IMR-90 (cell line): Measurements from ENCODE around the gene SLC28A3. TPM values are rescaled to one million over a fixed set of nuclear protein-coding genes. Genes with fewer than 3 reads are reported as not detected.

ENCODE experiments used
- ATAC-seq: fragments of 200-7000 bp; cut with Tn5 transposase; 2 replicates; pipeline ENCODE4 v1.9.1; 2020; ENCODE audit warnings: low read depth, mild to moderate bottlenecking, moderate library complexity
- BruUV-seq: library from RNA; stranded (reverse); fragments of 400-500 nt; replicated peaks from 2 replicates; lab custom pipeline; 2021; lab: Mats Ljungman, UMichigan
- CTCF ChIA-PET: fragments of 300-600 bp; formaldehyde crosslinking; extraction: SDS; loops from one replicate; lab custom pipeline; 2021; ENCODE audit warnings: antibody characterized with exemption; lab: Yijun Ruan, JAX
- POLR2A ChIA-PET: fragments of 300-600 bp; sonication (Branson Sonifier 250); formaldehyde crosslinking; loops from one replicate; lab custom pipeline; 2022; ENCODE audit warnings: antibody characterized with exemption; ENCODE audit not compliant: unreplicated experiment; lab: Charles Lee
- DNase-seq: peaks from one replicate; pipeline ENCODE4 v3.0.0; 2013
- H2AFZ ChIP-seq: replicated peaks from 2 replicates; pipeline ENCODE3; 2013; ENCODE audit warnings: low read length, mild to moderate bottlenecking; ENCODE audit not compliant: poor library complexity
- H2AK5ac ChIP-seq: 2 replicates; pipeline ENCODE4 v1.6.1; 2013; ENCODE audit warnings: low read depth, low read length, inconsistent platforms
- H2AK9ac ChIP-seq: replicated peaks from 2 replicates; pipeline ENCODE3; 2013; ENCODE audit warnings: mild to moderate bottlenecking, low read depth, low read length, moderate library complexity; ENCODE audit not compliant: poor library complexity
- H2BK120ac ChIP-seq: 2 replicates; pipeline ENCODE4 v1.6.1; 2013; ENCODE audit warnings: low read depth, low read length, inconsistent platforms
- H2BK15ac ChIP-seq: 3 replicates; pipeline ENCODE4 v1.6.1; 2013; ENCODE audit warnings: low read depth, low read length, inconsistent platforms
- H2BK20ac ChIP-seq: 2 replicates; pipeline ENCODE4 v1.6.1; 2013; ENCODE audit warnings: low read depth, mild to moderate bottlenecking, inconsistent platforms, low read length, moderate library complexity
- H2BK5ac ChIP-seq: 2 replicates; pipeline ENCODE4 v1.6.1; 2013; ENCODE audit warnings: mild to moderate bottlenecking, low read depth, low read length, inconsistent platforms; ENCODE audit not compliant: poor library complexity, severe bottlenecking
- H3K14ac ChIP-seq: replicated peaks from 2 replicates; pipeline ENCODE4 v1.6.1; 2013; ENCODE audit warnings: low read depth, low read length, inconsistent platforms
- H3K18ac ChIP-seq: 2 replicates; pipeline ENCODE4 v1.6.1; 2013; ENCODE audit warnings: low read depth, low read length, control low read depth
- H3K23ac ChIP-seq: 2 replicates; pipeline ENCODE4 v1.6.1; 2013; ENCODE audit warnings: low read depth, low read length, inconsistent platforms
- H3K27ac ChIP-seq: 2 replicates; pipeline ENCODE4 v1.5.1; 2013; ENCODE audit warnings: mild to moderate bottlenecking, control low read depth, low read length; ENCODE audit not compliant: insufficient read depth
- H3K27me3 ChIP-seq: 2 replicates; pipeline ENCODE4 v1.6.1; 2013; ENCODE audit warnings: low read length; ENCODE audit not compliant: control insufficient read depth, insufficient read depth
- H3K36me3 ChIP-seq: 2 replicates; pipeline ENCODE4 v1.6.1; 2013; ENCODE audit warnings: low read length, mixed read lengths; ENCODE audit not compliant: control insufficient read depth, insufficient read depth
- H3K4ac ChIP-seq: 2 replicates; pipeline ENCODE4 v1.6.1; 2013; ENCODE audit warnings: low read depth, low read length, inconsistent platforms
- H3K4me1 ChIP-seq: 2 replicates; pipeline ENCODE4 v1.6.1; 2013; ENCODE audit warnings: low read length, mixed read lengths; ENCODE audit not compliant: control insufficient read depth, insufficient read depth
- H3K4me2 ChIP-seq: 2 replicates; pipeline ENCODE4 v1.6.1; 2013; ENCODE audit warnings: low read depth, mild to moderate bottlenecking, control low read depth, low read length, moderate library complexity
- H3K4me3 ChIP-seq: 2 replicates; pipeline ENCODE4 v1.5.1; 2013; ENCODE audit warnings: low read depth, mild to moderate bottlenecking, control low read depth, low read length, moderate library complexity; ENCODE audit not compliant: insufficient read depth
- H3K56ac ChIP-seq: 2 replicates; pipeline ENCODE4 v1.6.1; 2013; ENCODE audit warnings: low read length, inconsistent platforms; ENCODE audit not compliant: insufficient read depth; ENCODE audit errors: extremely low read depth
- H3K79me1 ChIP-seq, 2 experiments: 2 replicates each; pipeline ENCODE4 v1.6.1; 2013; ENCODE audit warnings: low read length in 2 of 2, inconsistent platforms in 1 of 2, low read depth in 1 of 2
- H3K9ac ChIP-seq: 2 replicates; pipeline ENCODE4 v1.6.1; 2013; ENCODE audit warnings: low read depth, low read length, control low read depth
- H3K9me1 ChIP-seq: 2 replicates; pipeline ENCODE4 v1.6.1; 2013; ENCODE audit warnings: low read length, inconsistent platforms; ENCODE audit not compliant: insufficient read depth
- H3K9me3 ChIP-seq: 2 replicates; pipeline ENCODE4 v1.6.1; 2013; ENCODE audit warnings: low read length; ENCODE audit not compliant: control insufficient read depth, insufficient read depth
- H4K20me1 ChIP-seq: 2 replicates; pipeline ENCODE4 v1.6.1; 2013; ENCODE audit warnings: low read length, inconsistent platforms; ENCODE audit not compliant: insufficient read depth
- H4K5ac ChIP-seq: 2 replicates; pipeline ENCODE4 v1.6.1; 2013; ENCODE audit warnings: mild to moderate bottlenecking, low read depth, low read length, control low read depth
- H4K8ac ChIP-seq, 2 experiments: 2 replicates each; pipeline ENCODE4 v1.6.1; 2013; ENCODE audit warnings: low read depth in 2 of 2, low read length in 2 of 2, control low read depth in 1 of 2, inconsistent platforms in 1 of 2
- H4K91ac ChIP-seq: 2 replicates; pipeline ENCODE4 v1.6.1; 2013; ENCODE audit warnings: low read depth, low read length, inconsistent platforms; ENCODE audit not compliant: insufficient read depth
- BHLHE40 ChIP-seq: fragments of 150-350 bp; IDR thresholded peaks from 2 replicates; pipeline ENCODE4 v1.6.1; 2016; ENCODE audit warnings: mild to moderate bottlenecking, low read depth, low read length
- CEBPB ChIP-seq: IDR thresholded peaks from 2 replicates; pipeline ENCODE4 v1.6.1; 2012; ENCODE audit warnings: low read depth, low read length, improper control_type of control experiment
- CHD1 ChIP-seq: IDR thresholded peaks from 2 replicates; pipeline ENCODE4 v1.6.1; 2012; ENCODE audit warnings: low read depth, low read length, improper control_type of control experiment
- FOS ChIP-seq: fragments of 150-350 bp; IDR thresholded peaks from 2 replicates; pipeline ENCODE4 v1.6.1; 2016; ENCODE audit warnings: low read depth, low read length
- MAZ ChIP-seq: IDR thresholded peaks from 2 replicates; pipeline ENCODE4 v1.6.1; 2012; ENCODE audit warnings: low read depth, mild to moderate bottlenecking, low read length, improper control_type of control experiment, moderate library complexity, borderline replicate concordance
- MXI1 ChIP-seq: IDR thresholded peaks from 2 replicates; pipeline ENCODE4 v1.6.1; 2012; ENCODE audit warnings: low read depth, mild to moderate bottlenecking, low read length, moderate library complexity, borderline replicate concordance
- NFE2L2 ChIP-seq: fragments of 150-350 bp; IDR thresholded peaks from 2 replicates; pipeline ENCODE4 v1.6.1; 2016; ENCODE audit warnings: low read depth, mild to moderate bottlenecking, low read length
- POLR2A ChIP-seq: IDR thresholded peaks from 2 replicates; pipeline ENCODE4 v1.6.1; 2012; ENCODE audit warnings: mild to moderate bottlenecking, low read depth, low read length
- RAD21 ChIP-seq: IDR thresholded peaks from 2 replicates; pipeline ENCODE4 v1.6.1; 2012; ENCODE audit warnings: low read length, improper control_type of control experiment
- RCOR1 ChIP-seq: IDR thresholded peaks from 2 replicates; pipeline ENCODE4 v1.6.1; 2012; ENCODE audit warnings: mild to moderate bottlenecking, low read length, improper control_type of control experiment; ENCODE audit not compliant: insufficient replicate concordance
- RFX5 ChIP-seq: IDR thresholded peaks from 2 replicates; pipeline ENCODE4 v1.8.0; 2012; ENCODE audit warnings: low read depth, mild to moderate bottlenecking, low read length, moderate library complexity
- SMC3 ChIP-seq: fragments of 150-350 bp; IDR thresholded peaks from 2 replicates; pipeline ENCODE4 v1.6.1; 2016; ENCODE audit warnings: low read depth, mild to moderate bottlenecking, antibody characterized with exemption, low read length, moderate library complexity
- WGBS, 2 experiments: methylation state at CpG; one replicate each; pipeline versions ENCODE4 v1.1.5 to v1.1.7; 2013; ENCODE audit warnings: missing lambda C conversion rate in 2 of 2; ENCODE audit not compliant: insufficient read length in 1 of 2; ENCODE audit errors: extremely low coverage in 2 of 2; 5-methylcytosine and 5-hydroxymethylcytosine counted together
- dilution Hi-C: fragments of 300-500 bp; cut with HindIII; formaldehyde crosslinking; loops from one replicate; pipeline ENCODE4 v1.14.3; 2018; ENCODE audit warnings: low sequenced_read_pairs; ENCODE audit not compliant: unreplicated experiment
- in situ Hi-C: fragments of 300-500 bp; cut with MboI; formaldehyde crosslinking; loops from 3 replicates; pipeline ENCODE4 v1.14.3; 2019; ENCODE audit warnings: low sequenced_read_pairs, inconsistent platforms, mixed read lengths
- intact Hi-C: fragments of 100-400 bp; cut with micrococcal nuclease; formaldehyde crosslinking; loops from 2 replicates; pipeline ENCODE4 v1.10.0; 2022
- polyA plus RNA-seq, 3 experiments: library from polyadenylated mRNA; depleted of rRNA; stranded (reverse); fragments of >200 nt; gene quantifications; 2 replicates each; pipeline ENCODE4 v1.2.3, GENCODE V29; 2012; ENCODE audit warnings: low replicate concordance in 1 of 3
- total RNA-seq: library from RNA; depleted of rRNA; stranded (reverse); fragments of >200 nt; gene quantifications from 2 replicates; pipeline ENCODE4 v1.2.3, GENCODE V29; 2012
- TF ChIP-seq, protein P1 (sequence below): conservative IDR thresholded peaks from 2 replicates; pipeline ENCODE4 v1.5.1; 2012; ENCODE audit warnings: mild to moderate bottlenecking, low read depth, low read length, improper control_type of control experiment
- TF ChIP-seq, protein P2 (sequence below): fragments of 150-350 bp; IDR thresholded peaks from 2 replicates; pipeline ENCODE4 v1.6.1; 2017; ENCODE audit warnings: mild to moderate bottlenecking, antibody characterized with exemption, low read length, low read depth
- TF ChIP-seq, protein P3 (sequence below): fragments of 150-350 bp; IDR thresholded peaks from 2 replicates; pipeline ENCODE4 v1.6.1; 2016; ENCODE audit warnings: low read depth, mild to moderate bottlenecking, low read length, moderate library complexity, borderline replicate concordance

Gene SLC28A3
- total and polyA plus RNA-seq, 2 of the 4 experiments (the other 2 are of a cell fraction) = 1.1 to 2.2 TPM

DNA sequence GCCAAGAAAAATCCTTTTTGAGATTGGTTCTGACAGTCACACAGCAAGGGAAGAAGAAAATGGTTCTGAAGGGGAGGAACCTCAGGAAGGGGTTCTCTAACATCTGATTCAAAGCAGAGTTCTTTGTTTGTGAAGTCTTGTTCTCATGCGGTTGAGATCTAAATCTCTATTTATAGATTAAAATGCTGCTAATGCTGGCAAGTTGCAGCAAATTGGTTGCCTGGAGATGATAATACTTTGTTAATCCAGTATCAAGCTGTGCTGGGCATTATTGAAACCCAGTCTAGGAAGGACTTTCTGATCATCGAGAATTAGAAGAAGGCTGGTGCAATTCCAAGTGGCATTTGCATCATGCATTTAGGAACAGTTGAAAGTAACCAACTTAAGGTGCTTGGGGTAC lies 34.0 kb upstream of the SLC28A3 start:
- no peak overlapping the region for H3K9ac ChIP-seq
- intact Hi-C loops = no loop called here
- no peak overlapping the region for H3K4ac ChIP-seq
- TF ChIP-seq SMC3 = no peak
- TF ChIP-seq, protein P1, sequence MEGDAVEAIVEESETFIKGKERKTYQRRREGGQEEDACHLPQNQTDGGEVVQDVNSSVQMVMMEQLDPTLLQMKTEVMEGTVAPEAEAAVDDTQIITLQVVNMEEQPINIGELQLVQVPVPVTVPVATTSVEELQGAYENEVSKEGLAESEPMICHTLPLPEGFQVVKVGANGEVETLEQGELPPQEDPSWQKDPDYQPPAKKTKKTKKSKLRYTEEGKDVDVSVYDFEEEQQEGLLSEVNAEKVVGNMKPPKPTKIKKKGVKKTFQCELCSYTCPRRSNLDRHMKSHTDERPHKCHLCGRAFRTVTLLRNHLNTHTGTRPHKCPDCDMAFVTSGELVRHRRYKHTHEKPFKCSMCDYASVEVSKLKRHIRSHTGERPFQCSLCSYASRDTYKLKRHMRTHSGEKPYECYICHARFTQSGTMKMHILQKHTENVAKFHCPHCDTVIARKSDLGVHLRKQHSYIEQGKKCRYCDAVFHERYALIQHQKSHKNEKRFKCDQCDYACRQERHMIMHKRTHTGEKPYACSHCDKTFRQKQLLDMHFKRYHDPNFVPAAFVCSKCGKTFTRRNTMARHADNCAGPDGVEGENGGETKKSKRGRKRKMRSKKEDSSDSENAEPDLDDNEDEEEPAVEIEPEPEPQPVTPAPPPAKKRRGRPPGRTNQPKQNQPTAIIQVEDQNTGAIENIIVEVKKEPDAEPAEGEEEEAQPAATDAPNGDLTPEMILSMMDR = no peak
- no peak for TF ChIP-seq RCOR1
- no peak for TF ChIP-seq POLR2A
- no peak for TF ChIP-seq CEBPB
- TF ChIP-seq, protein P2, sequence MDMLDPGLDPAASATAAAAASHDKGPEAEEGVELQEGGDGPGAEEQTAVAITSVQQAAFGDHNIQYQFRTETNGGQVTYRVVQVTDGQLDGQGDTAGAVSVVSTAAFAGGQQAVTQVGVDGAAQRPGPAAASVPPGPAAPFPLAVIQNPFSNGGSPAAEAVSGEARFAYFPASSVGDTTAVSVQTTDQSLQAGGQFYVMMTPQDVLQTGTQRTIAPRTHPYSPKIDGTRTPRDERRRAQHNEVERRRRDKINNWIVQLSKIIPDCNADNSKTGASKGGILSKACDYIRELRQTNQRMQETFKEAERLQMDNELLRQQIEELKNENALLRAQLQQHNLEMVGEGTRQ = no peak
- no peak for TF ChIP-seq CHD1
- TF ChIP-seq BHLHE40 = no peak
- TF ChIP-seq RFX5 = no peak
- no peak for TF ChIP-seq NFE2L2
- TF ChIP-seq RAD21 = no peak
- TF ChIP-seq FOS = no peak
- no peak for TF ChIP-seq MXI1
- TF ChIP-seq, protein P3, sequence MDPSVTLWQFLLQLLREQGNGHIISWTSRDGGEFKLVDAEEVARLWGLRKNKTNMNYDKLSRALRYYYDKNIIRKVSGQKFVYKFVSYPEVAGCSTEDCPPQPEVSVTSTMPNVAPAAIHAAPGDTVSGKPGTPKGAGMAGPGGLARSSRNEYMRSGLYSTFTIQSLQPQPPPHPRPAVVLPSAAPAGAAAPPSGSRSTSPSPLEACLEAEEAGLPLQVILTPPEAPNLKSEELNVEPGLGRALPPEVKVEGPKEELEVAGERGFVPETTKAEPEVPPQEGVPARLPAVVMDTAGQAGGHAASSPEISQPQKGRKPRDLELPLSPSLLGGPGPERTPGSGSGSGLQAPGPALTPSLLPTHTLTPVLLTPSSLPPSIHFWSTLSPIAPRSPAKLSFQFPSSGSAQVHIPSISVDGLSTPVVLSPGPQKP = no peak
- TF ChIP-seq MAZ = no peak
- no peak overlapping the region for H2AK5ac ChIP-seq
- no peak overlapping the region for H3K4me3 ChIP-seq
- POLR2A ChIA-PET = no interaction called here
- H4K5ac ChIP-seq = no peak overlapping the region
- H4K8ac ChIP-seq = no peak overlapping the region
- no peak overlapping the region for H3K23ac ChIP-seq
- no peaks in the 10 kb centered on the region; the same call in 1 of the 2 replicates for H3K27me3 ChIP-seq
- no peak overlapping the region for H3K4me2 ChIP-seq
- no peak overlapping the region for H3K56ac ChIP-seq
- H4K91ac ChIP-seq = no peak overlapping the region
- no peak overlapping the region for H2BK5ac ChIP-seq
- no peaks in the 10 kb centered on the region for H3K79me1 ChIP-seq
- no peak overlapping the region for H2BK15ac ChIP-seq
- dilution Hi-C loops = no loop called here
- no peak overlapping the region for H2BK120ac ChIP-seq
- H3K18ac ChIP-seq = no peak overlapping the region
- H3K14ac ChIP-seq = no peak overlapping the region
- H3K9me1 ChIP-seq = no peaks in the 10 kb centered on the region
- 60% methylated on average over 1 of the region's 2 CpGs; no CpG with 5 or more reads in 1 of the 2 experiments for whole genome bisulfite sequencing, 2 experiments
- no peaks in the 10 kb centered on the region for H3K36me3 ChIP-seq
- CTCF ChIA-PET = interaction anchor here (0.5 kb wide), 1 partner anchor 1894 kb away, joined by 4 read pairs; no protein-coding TSS in a partner anchor
- no peaks in the 10 kb centered on the region for H3K9me3 ChIP-seq
- no peak overlapping the region for H2BK20ac ChIP-seq
- H3K4me1 ChIP-seq = 0 out of 2 replicates have a peak, but pooled peaks cover 3% of the 10 kb centered on the region
- H3K27ac ChIP-seq = no peak overlapping the region
- H2AFZ ChIP-seq = no peak overlapping the region
- no TSS peak for BruUV-seq
- no peaks in the 10 kb centered on the region for H4K20me1 ChIP-seq
- in situ Hi-C loops = no loop called here
- DNase-seq (no peak), ATAC-seq (no peak)
- H2AK9ac ChIP-seq = no peak overlapping the region
